Upper lobe of left lung (tissue), 6 donors: ENCODE results near the gene LONP2. TPM values are rescaled to one million over a fixed set of nuclear protein-coding genes. Genes with fewer than 3 reads are reported as not detected.
"Not testable (repeated sequence)": the region's sequence is repeated elsewhere in the genome, so short reads cannot be mapped to it uniquely, and the experiment has no call there.

Source experiments
- ATAC-seq, 2 donors: fragments of 200-7000 bp; cut with Tn5 transposase; one replicate each; pipeline ENCODE4 v1.9.1; 2022; ENCODE audit warnings: mild to moderate bottlenecking in 2 of 2, moderate library complexity in 2 of 2; ENCODE audit not compliant: low FRiP score in 2 of 2
- DNase-seq, 2 donors: peaks; one replicate each; pipeline ENCODE4 v3.0.0-alpha.2; 2019 to 2020
- H3K27ac ChIP-seq, 4 donors: fragments of 200-600 bp; sonication (generic); one replicate each; pipeline ENCODE4 v1.5.1; 2016 to 2019
- H3K27me3 ChIP-seq, 4 donors: fragments of 200-600 bp; sonication (generic); one replicate each; pipeline ENCODE4 v1.5.1; 2017 to 2019
- H3K36me3 ChIP-seq, 4 donors: fragments of 200-600 bp; sonication (generic); one replicate each; pipeline ENCODE4 v1.5.1; 2016 to 2019
- H3K4me1 ChIP-seq, 4 donors: fragments of 200-600 bp; sonication (generic); one replicate each; pipeline ENCODE4 v1.5.1; 2018 to 2019
- H3K4me3 ChIP-seq, 4 donors: fragments of 200-600 bp; sonication (generic); one replicate each; pipeline ENCODE4 v1.5.1; 2017 to 2019; ENCODE audit warnings: mild to moderate bottlenecking in 2 of 4, moderate library complexity in 1 of 4
- H3K9me3 ChIP-seq, 4 donors: fragments of 200-600 bp; sonication (generic); one replicate each; pipeline ENCODE4 v1.5.1; 2018 to 2019
- EP300 ChIP-seq, 4 donors: sonication (generic); formaldehyde crosslinking; IDR thresholded peaks; one replicate each; pipeline ENCODE4 v1.5.1; 2017; ENCODE audit warnings: antibody characterized with exemption in 4 of 4, control low read depth in 2 of 4
- POLR2A ChIP-seq, 4 donors: fragments of 450-650 bp; IDR thresholded peaks; one replicate each; pipeline ENCODE4 v1.5.1; 2016 to 2017; ENCODE audit warnings: antibody characterized with exemption in 4 of 4, mild to moderate bottlenecking in 2 of 4
- POLR2AphosphoS5 ChIP-seq, 2 donors: sonication (generic); formaldehyde crosslinking; IDR thresholded peaks; one replicate each; pipeline ENCODE4 v1.5.1; 2017; ENCODE audit warnings: antibody characterized with exemption in 2 of 2
- WGBS, 2 donors: methylation state at CpG; one replicate each; pipeline ENCODE4 v1.1.5; 2017 to 2018; 5-methylcytosine and 5-hydroxymethylcytosine counted together
- total RNA-seq, 6 donors: library from RNA; depleted of rRNA in 4 of 6; stranded (reverse); fragments of >200 nt in 4 of 6; gene quantifications; one replicate each; pipeline versions ENCODE4 v1.1.0 to v1.2.1, GENCODE V29; 2016 to 2021
- TF ChIP-seq, protein P1 (sequence below), 6 experiments: fragments of 450-650 bp in 4 of 6; fragments of 200-600 bp in 2 of 6; sonication (generic) in 2 of 6; IDR thresholded peaks; one replicate each; pipeline ENCODE4 v1.5.1; 2016 to 2019; ENCODE audit warnings: antibody characterized with exemption in 6 of 6
- donor health status: DM: no; HTN: no; CAD: no; lungs with moderate emphysema.
- donor health status: DM: no; HTN: yes; CAD: no; lungs with severe emphysema.

The LONP2 gene
- total RNA-seq, 6 donors from 2014 or later, result 47.9 to 104 (median 57.8) TPM

GRCh38 chr16:48353565-48354163, 109.6 kb downstream of the LONP2 start:
- Histone ChIP-seq H3K9me3 (no peaks in the 10 kb centered on the region), H3K36me3 (peaks cover 11 to 66% (median 23%) of the 10 kb centered on the region in 4 donors)
- peak; percentile 86 to 90 for ATAC-seq

DNA sequence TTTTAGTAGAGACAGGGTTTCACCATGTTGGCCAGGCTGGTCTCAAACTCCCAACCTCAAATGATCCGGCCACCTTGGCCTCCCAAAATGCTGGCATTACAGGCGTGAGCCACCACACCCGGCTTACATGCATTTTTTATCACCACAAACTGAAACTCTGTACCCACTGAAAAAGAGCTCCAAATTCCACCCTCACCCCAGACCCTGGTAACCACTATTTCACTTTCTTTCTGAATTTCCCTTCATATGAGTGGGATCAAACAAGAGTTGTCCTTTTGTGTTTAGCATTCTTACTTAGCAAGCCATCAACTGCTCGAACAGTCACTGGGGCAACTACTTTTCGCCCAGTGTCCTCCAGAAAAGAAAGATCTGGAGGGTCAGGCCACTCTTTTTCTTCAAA, 110.3 kb downstream of the LONP2 start:
- not testable (repeated sequence) for H3K27ac ChIP-seq, H3K4me1 ChIP-seq, H3K9me3 ChIP-seq, DNase-seq, H3K27me3 ChIP-seq, ATAC-seq, H3K4me3 ChIP-seq
- 94 to 96% methylated on average over 5 of the region's 5 CpGs for WGBS, 2 donors
- H3K36me3 ChIP-seq, result peaks cover 11 to 60% (median 20%) of the 10 kb centered on the region in 4 donors

More at GRCh38 chr16:48353565-48354163, 109.6 kb downstream of the LONP2 start:
- TF ChIP-seq, protein P1, sequence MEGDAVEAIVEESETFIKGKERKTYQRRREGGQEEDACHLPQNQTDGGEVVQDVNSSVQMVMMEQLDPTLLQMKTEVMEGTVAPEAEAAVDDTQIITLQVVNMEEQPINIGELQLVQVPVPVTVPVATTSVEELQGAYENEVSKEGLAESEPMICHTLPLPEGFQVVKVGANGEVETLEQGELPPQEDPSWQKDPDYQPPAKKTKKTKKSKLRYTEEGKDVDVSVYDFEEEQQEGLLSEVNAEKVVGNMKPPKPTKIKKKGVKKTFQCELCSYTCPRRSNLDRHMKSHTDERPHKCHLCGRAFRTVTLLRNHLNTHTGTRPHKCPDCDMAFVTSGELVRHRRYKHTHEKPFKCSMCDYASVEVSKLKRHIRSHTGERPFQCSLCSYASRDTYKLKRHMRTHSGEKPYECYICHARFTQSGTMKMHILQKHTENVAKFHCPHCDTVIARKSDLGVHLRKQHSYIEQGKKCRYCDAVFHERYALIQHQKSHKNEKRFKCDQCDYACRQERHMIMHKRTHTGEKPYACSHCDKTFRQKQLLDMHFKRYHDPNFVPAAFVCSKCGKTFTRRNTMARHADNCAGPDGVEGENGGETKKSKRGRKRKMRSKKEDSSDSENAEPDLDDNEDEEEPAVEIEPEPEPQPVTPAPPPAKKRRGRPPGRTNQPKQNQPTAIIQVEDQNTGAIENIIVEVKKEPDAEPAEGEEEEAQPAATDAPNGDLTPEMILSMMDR (IDR thresholded peaks at IDR 0.05), result peak; percentile 81 to 92 (median 86)
- TF ChIP-seq EP300 (IDR thresholded peaks at IDR 0.05), result no peak
- Histone ChIP-seq H3K27ac (no peak overlapping the region), H3K27me3 (no peaks in the 10 kb centered on the region), H3K4me3 (no peak overlapping the region), H3K4me1 (peaks cover 0 to 6% (median 4%) of the 10 kb centered on the region in 4 donors)
- WGBS, 2 donors, result 17 to 28% methylated on average over 7 of the region's 7 CpGs
- peak in 1 of 2 donors; percentile 71 for DNase-seq

DNA sequence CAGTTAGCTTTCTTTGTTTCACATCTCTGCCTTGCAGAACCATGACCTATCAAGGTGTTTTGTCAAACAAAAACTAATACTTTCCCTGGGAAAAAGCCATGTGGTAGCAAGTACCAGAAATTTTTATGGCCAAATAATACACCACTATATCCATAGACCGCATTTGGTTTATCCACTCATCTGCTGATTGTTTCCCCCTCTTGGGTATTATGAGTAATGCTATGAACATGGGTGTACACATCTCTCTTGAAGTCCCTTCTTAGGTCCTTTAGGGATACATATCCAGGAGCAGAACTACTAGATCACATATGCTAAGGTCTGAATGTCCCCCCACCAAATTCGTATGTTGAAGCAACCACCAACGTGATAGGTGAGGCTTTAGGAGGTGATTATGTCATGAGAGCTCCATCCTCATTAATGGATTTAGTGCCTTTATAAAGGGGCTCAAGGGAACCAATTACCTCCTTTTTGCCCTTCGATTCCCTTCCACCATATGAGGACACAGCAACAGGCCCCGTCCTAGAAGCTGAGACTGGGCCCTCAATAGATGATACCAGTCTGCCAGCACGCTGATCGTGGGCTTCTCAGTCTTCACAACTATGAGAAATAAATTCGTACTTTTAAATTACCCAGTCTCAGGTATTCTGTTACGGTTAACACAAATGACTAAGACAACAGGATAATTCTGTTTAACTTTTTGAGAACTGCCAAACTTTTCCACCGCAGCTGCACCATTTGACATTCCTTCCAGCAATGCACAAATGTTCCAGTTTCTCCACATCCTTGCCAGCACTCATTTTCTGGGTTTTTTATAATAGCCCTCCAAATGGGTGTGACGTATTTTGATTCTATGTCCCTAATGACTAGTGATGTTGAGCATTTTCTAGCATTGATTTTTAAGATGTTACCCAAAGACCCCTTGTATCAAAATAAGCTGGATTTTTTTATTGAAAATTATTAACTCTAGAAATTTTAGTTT, 111.1 kb downstream of the LONP2 start:
- Histone ChIP-seq H3K27me3 (no peaks in the 10 kb centered on the region), H3K4me3 (no peak overlapping the region), H3K4me1 (peaks cover 0 to 6% (median 4%) of the 10 kb centered on the region in 4 donors), H3K9me3 (no peaks in the 10 kb centered on the region), H3K27ac (no peak overlapping the region), H3K36me3 (peaks cover 11 to 60% (median 20%) of the 10 kb centered on the region in 4 donors)
- ATAC-seq, result peak in 1 of 2 donors; percentile 35
- TF ChIP-seq POLR2A (IDR thresholded peaks at IDR 0.05), result no peak
- TF ChIP-seq POLR2AphosphoS5 (IDR thresholded peaks at IDR 0.05), result no peak
- no peak for TF ChIP-seq EP300 (IDR thresholded peaks at IDR 0.05)
- TF ChIP-seq, protein P1 (IDR thresholded peaks at IDR 0.05), result no peak
- DNase-seq, result no peak
- 91 to 93% methylated on average over 11 of the region's 11 CpGs for WGBS, 2 donors

DNA sequence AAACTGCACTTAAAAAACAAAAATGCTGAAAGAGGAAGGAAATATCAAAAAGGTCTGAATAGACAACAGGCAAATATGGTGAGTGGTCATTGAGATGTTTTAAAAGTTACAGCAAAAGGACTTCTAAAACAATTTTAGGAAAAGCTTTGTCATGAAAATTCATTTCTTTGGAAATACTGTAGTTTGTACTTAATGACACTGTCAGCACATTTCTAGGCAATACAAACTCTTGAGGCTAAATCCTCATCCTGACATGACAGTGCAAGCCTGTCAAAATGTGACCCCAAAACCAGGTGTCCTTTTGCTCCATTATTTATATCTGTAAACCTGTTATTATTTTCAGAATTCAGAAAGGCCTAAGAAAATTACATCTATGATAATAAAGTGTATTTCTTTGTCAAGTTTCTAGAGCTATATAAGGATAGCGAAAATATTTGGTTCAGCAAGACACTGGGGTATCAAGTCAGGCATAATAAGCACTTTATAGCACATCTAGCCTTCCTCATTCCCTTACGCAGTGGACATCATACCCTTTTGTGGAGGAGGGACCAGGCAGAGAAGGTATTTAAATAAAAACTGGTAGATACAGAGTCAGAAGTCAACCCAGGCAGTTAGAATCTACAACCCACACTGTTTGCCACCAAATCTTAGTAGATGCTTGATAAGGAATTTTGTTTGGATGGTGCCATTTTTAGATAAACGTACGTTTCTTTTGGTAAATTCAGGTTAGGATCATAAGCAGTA, 112.7 kb downstream of the LONP2 start:
- Histone ChIP-seq H3K27ac (no peak overlapping the region), H3K27me3 (no peaks in the 10 kb centered on the region), H3K9me3 (no peaks in the 10 kb centered on the region), H3K4me1 (peaks cover 0 to 13% (median 4%) of the 10 kb centered on the region in 4 donors), H3K36me3 (peaks cover 3 to 47% (median 9%) of the 10 kb centered on the region in 4 donors), H3K4me3 (no peak overlapping the region)
- ATAC-seq, result no peak
- WGBS, 2 donors, result 91 to 93% methylated on average over 4 of the region's 4 CpGs
- no peak for TF ChIP-seq POLR2AphosphoS5 (IDR thresholded peaks at IDR 0.05)
- no peak for TF ChIP-seq EP300 (IDR thresholded peaks at IDR 0.05)
- TF ChIP-seq, protein P1 (IDR thresholded peaks at IDR 0.05), result no peak
- DNase-seq, result no peak

DNA sequence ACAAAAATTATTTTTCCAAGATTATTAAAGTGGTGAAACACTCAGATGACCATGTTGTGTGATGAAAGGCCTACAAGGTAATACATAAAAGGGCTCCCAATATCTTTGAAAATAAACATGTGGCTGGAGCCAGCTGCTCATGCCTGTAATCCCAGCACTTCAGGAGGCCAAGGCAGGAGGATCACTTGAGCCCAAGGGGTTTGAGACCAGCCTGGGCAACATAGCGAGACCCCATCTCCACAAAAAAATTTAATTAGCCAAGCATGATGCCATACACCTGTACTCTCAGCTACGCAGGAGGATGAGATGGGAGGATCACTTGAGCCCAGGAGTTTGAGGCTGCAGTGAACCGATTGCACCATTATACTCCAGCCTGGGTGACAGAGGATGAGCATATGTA, 114.3 kb downstream of the LONP2 start:
- TF ChIP-seq, protein P1 (IDR thresholded peaks at IDR 0.05), result no peak
- TF ChIP-seq POLR2AphosphoS5 (IDR thresholded peaks at IDR 0.05), result no peak
- TF ChIP-seq POLR2A (IDR thresholded peaks at IDR 0.05), result no peak
- TF ChIP-seq EP300 (IDR thresholded peaks at IDR 0.05), result no peak
- Histone ChIP-seq H3K4me3 (no peak overlapping the region), H3K27me3 (no peaks in the 10 kb centered on the region), H3K9me3 (no peaks in the 10 kb centered on the region), H3K36me3 (peaks cover 0 to 34% (median 0%) of the 10 kb centered on the region in 4 donors), H3K4me1 (peaks cover 0 to 17% (median 3%) of the 10 kb centered on the region in 4 donors), H3K27ac (no peak overlapping the region)
- ATAC-seq (no peak), DNase-seq (no peak)
- WGBS, 2 donors, result 92 to 95% methylated on average over 3 of the region's 3 CpGs
